T-helper 1 cell treated with Interleukin-12 subunit alpha and Interleukin-12 subunit beta and Interleukin-4 antibody, amounts not matched to agents 30 ng/mL and 1 ng/mL, for 36 hours (primary cell): Measurements from ENCODE around the gene B3GNT9. TPM values are rescaled to one million over a fixed set of nuclear protein-coding genes. Genes with fewer than 3 reads are reported as not detected.

Experiments used
- intact Hi-C: fragments of 100-400 bp; cut with micrococcal nuclease; formaldehyde crosslinking; loops from one replicate; pipeline ENCODE4 v1.15.1; 2024
- total RNA-seq: library from RNA; stranded (reverse); gene quantifications from 2 replicates; pipeline ENCODE4 v1.2.3, GENCODE V29; 2022

Gene B3GNT9
- 15.1 and 16.7 TPM in 2 replicates for total RNA-seq

- intact Hi-C loops, result loop anchor here (1.0 to 2.0 kb wide), 2 partner anchors 8 to 42 kb away; partner anchors contain the start of genes FBXL8, PHAF1 and TRADD
Observed at GRCh38 chr16:67150833-67151396, at the start of gene B3GNT9. Gene B3GNT9 (minus strand): TSS chr16:67150998. CDS start chr16:67150485, 513 bp downstream.

GRCh38 chr16:67200491-67200890 is 49.7 kb upstream of the B3GNT9 start:
- intact Hi-C loops, result no loop called here

GRCh38 chr16:67199808-67200198 is 49.0 kb upstream of the B3GNT9 start:
- intact Hi-C loops, result no loop called here

GRCh38 chr16:67199011-67199807 is 48.4 kb upstream of the B3GNT9 start, which contains the start of gene ELMO3:
Gene ELMO3 (plus strand): TSS chr16:67199131. CDS start chr16:67199327, 196 bp downstream.
- intact Hi-C loops, result no loop called here

- intact Hi-C loops, result no loop called here
Observed at GRCh38 chr16:67198238-67198734, 47.5 kb upstream of the B3GNT9 start.

- intact Hi-C loops, result no loop called here
Observed at GRCh38 chr16:67197704-67198103, 46.9 kb upstream of the B3GNT9 start.

- intact Hi-C loops, result no loop called here
Observed at GRCh38 chr16:67196881-67197280, 46.1 kb upstream of the B3GNT9 start.

GRCh38 chr16:67195676-67196075 is 44.9 kb upstream of the B3GNT9 start:
- intact Hi-C loops, result no loop called here

- intact Hi-C loops, result loop anchor here (5.0 kb wide), 1 partner anchor 203 kb away; no protein-coding TSS in a partner anchor
Observed at GRCh38 chr16:67194260-67194659, 43.5 kb upstream of the B3GNT9 start.

GRCh38 chr16:67193536-67193935 is 42.7 kb upstream of the B3GNT9 start:
- intact Hi-C loops, result loop anchor here (5.0 kb wide), 1 partner anchor 204 kb away; no protein-coding TSS in a partner anchor

GRCh38 chr16:67192781-67193361 is 42.1 kb upstream of the B3GNT9 start:
- intact Hi-C loops, result loop anchor here (1.0 to 5.0 kb wide), 7 partner anchors 10 to 289 kb away; partner anchors contain the start of genes FBXL8, FHOD1, MATCAP1 and TMEM208

GRCh38 chr16:67191995-67192681 is 41.3 kb upstream of the B3GNT9 start, which contains the start of gene E2F4:
Gene E2F4 (plus strand): TSS chr16:67192155. CDS start chr16:67192228, 73 bp downstream.
- intact Hi-C loops, result loop anchor here (1.0 to 5.0 kb wide), 7 partner anchors 9 to 290 kb away; partner anchors contain the start of genes FBXL8, FHOD1, MATCAP1 and TMEM208

- intact Hi-C loops, result loop anchor here (5.0 kb wide), 1 partner anchor 206 kb away; no protein-coding TSS in a partner anchor
Observed at GRCh38 chr16:67191411-67191994, 40.7 kb upstream of the B3GNT9 start.

GRCh38 chr16:67190448-67191399 is 39.9 kb upstream of the B3GNT9 start:
- intact Hi-C loops, result loop anchor here (5.0 kb wide), 1 partner anchor 207 kb away; no protein-coding TSS in a partner anchor

- intact Hi-C loops, result loop anchor here (5.0 kb wide), 1 partner anchor 207 kb away; no protein-coding TSS in a partner anchor
Observed at GRCh38 chr16:67190041-67190440, 39.2 kb upstream of the B3GNT9 start, which contains the start of gene EXOC3L1. Gene EXOC3L1 (minus strand): TSS chr16:67190136. CDS start chr16:67189676, 460 bp downstream.

GRCh38 chr16:67188798-67189197 is 38.0 kb upstream of the B3GNT9 start:
- intact Hi-C loops, result no loop called here

- intact Hi-C loops, result no loop called here
Observed at GRCh38 chr16:67188323-67188722, 37.5 kb upstream of the B3GNT9 start.

- intact Hi-C loops, result no loop called here
Observed at GRCh38 chr16:67187175-67187890, 36.5 kb upstream of the B3GNT9 start.
